Dermis microvascular lymphatic vessel endothelial cell (primary cell): ENCODE measurements around the gene MED28. TPM values are rescaled to one million over a fixed set of nuclear protein-coding genes. Genes with fewer than 3 reads are reported as not detected.
A peak's percentile ranks its signal among the peaks of the same experiment; 100 is the strongest.
"Not testable (repeated sequence)": the region's sequence is repeated elsewhere in the genome, so short reads cannot be mapped to it uniquely, and the experiment has no call there.

Experiments
- DNase-seq, 2 donors: peaks; one replicate each; pipeline versions ENCODE4 v3.0.0 to v3.0.0-alpha.2; 2010; ENCODE audit warnings: low read depth in 2 of 2
- total RNA-seq: library from RNA; depleted of rRNA; stranded (reverse); fragments of >200 nt; gene quantifications from 2 replicates; pipeline ENCODE4 v1.2.1, GENCODE V29; 2014

MED28 gene
- total RNA-seq, 1 donor from 2014 or later: 27.3 TPM

DNA sequence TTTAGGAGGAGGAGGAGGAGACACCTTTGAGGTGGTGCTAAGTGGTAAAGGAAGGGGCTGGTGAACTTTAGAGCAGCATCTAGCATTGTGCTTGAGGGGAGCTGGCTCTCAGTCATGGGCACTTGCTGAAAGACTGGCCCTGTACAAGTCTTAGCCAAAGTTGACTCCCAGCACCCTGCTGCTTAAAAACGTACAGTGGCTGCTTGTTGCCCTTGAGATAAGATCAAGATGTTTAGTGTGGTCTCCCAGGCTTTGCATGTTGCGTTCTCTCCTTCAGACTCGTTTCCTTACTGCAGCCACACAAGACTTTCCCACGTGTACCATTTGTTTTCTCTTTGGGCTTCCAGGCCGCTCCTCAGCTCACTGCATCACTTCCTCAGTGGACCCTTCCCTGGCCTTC, 1.8 kb downstream of the MED28 start:
- DNase-seq: no peak

DNA sequence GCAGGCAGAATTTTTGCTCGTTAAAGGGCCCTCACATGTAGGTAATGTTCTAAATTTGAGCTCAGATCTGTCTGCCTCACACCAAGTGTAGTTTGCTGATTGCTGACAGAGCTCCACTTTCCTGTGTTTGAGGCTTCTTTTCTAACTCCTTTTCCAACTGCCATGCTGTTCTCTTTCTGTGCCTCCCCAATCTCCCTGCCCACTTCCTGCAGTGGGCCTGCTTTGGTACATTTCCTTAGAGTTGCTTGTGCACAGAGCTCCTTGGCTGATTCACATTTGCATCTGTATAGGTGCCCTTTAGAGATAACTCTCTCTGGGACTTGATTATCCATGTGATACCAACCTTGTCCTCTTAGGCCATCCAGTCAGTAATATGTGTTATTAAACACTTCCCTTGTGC, 4.5 kb downstream of the MED28 start:
- no peak for DNase-seq

DNA sequence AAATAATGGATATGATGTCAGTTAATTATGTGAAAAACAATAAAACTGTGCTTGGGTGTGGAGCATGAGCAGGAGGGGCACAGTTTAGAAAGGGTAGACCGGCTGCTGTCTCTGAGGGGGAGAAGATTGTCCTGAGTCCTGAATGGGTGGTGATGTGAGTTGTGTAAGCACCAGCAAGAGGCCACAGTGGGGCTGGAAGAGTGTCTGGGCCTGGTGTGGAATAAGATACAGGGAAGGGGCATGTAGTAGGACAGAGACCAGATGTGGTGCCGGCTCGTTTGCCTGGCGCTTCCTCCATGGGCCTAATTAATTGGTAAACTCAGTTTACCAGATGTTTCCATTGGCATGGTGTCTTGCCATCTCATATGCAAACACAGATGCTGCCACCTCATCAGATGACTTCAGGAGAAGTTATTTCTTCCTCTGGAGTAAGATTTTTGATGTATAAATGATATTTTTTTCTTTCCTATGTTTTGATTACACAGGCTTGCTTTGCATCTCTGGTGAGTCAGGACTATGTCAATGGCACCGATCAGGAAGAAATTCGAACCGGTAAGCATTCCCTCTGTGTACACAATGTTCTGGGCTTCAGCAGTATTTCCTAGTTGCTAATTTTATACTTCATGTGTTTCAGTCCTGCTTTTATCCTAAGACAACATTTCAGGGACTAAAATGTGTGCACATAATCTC, 5.1 kb downstream of the MED28 start:
- peak in 1 of 2 donors; percentile 31 for DNase-seq

DNA sequence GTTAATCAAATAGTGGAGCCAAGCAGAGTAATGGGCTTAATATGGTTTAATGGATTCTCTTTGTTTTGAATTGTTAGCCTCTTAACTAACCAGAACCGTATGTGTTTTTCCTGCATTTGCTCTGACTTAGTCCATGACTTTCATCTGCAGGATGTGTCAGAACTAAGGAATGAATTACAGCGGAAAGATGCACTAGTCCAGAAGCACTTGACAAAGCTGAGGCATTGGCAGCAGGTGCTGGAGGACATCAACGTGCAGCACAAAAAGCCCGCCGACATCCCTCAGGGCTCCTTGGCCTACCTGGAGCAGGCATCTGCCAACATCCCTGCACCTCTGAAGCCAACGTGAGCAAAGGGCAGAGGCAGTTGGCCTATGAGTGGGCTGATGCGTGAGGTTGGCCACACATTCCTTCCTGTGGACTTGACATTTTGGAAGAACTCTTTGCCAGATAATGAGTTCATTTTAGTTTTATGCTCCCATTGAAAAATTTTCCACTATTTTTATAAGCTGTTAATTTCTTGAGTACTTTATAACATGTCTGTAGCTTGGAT, 9.1 kb downstream of the MED28 start:
- no peak for DNase-seq

DNA sequence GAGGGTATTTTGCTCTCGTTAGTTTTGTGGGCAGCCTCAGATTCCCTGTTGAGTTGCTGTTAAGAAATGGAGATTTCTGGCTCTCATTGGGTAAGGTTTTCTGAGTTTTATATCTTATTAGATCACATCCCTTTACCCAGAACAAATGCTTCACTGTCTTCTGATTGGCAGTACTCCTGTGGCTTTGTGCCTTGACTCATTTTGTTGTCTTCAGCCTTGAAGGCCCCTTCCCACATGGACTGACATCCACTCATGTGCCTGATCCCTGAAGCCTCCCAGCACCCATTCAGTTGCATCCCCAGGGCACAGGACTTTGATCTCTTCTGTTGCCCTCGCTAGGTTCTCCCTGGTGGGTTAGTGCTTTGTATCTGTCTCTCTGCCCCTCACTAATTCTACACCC, 10.4 kb downstream of the MED28 start:
- no peak for DNase-seq

DNA sequence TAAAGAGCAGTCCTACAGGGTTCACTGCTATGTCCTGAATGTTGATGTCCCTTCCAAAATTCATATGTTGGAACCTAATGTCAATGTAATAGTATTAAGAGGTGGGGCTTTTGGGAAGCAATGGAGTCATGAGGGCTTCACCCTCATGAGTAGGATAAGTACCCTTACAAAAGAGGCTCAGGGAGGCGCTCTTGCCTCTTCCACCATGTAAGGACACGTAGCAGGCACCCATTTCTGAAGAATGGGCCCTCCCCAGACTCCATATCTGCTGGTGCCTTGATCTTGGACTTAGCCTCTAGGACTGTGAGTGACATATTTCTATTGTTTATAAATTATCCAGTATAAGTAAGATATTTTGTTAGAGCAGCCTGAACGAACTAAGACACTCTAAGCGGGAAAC, 15.8 kb downstream of the MED28 start:
- DNase-seq: no peak

DNA sequence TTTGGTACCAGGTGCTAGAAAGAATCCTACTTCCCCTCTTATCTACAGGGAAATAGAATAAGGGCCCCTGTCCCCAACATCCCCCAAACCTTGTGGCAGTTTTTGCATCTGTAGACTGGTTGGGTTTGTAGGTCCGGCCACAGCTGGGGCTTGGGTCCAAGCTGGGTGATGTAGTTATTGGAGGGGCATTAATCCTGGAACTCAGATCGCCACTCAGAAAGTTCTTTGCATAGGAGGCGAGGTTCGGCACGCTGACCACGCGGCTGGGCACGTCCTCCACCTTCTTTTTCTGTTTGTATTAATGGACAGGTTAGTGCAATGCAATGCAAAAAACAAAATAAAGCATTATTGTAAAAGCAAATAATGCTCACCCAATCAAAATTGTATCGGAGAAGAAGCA, 19.2 kb downstream of the MED28 start:
- DNase-seq: no peak

DNA sequence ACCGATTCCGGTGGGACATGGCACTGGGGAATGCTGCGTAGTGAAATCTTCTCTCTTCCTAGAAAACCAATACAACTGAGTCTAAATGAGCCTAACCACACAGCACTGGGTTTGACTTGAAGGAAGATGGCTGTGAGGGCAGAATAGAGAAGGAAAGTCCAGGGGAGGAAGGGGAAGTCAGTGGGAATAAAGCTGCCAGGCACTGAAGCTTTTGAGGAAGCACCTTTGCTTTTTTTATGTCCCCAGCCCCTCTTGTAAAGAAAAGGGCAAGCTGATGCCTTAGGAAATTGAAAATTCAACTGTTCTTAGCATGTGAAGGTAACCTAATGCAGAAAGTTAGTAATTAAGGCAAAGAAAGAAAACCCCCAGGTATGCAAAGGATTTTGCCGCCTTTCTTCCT, 20.6 kb downstream of the MED28 start:
- no peak for DNase-seq

DNA sequence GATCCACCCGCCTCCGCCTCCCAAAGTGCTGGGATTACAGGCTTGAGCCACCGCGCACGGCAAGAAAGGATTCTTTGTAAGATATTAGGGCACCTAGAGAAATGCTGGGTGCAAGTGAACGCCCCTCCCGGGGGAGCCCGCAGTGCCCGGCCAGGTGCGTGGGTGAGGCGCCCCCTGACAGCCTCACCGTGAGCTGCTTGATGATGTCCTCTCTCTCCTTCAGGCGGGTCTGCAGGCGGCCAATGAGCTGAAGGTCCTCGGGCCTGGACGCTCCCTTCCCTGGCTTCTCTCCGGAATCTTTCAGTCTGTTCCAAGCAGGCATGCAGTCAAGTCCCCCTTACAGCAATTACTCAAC, 21.9 kb downstream of the MED28 start:
- DNase-seq: no peak

DNA sequence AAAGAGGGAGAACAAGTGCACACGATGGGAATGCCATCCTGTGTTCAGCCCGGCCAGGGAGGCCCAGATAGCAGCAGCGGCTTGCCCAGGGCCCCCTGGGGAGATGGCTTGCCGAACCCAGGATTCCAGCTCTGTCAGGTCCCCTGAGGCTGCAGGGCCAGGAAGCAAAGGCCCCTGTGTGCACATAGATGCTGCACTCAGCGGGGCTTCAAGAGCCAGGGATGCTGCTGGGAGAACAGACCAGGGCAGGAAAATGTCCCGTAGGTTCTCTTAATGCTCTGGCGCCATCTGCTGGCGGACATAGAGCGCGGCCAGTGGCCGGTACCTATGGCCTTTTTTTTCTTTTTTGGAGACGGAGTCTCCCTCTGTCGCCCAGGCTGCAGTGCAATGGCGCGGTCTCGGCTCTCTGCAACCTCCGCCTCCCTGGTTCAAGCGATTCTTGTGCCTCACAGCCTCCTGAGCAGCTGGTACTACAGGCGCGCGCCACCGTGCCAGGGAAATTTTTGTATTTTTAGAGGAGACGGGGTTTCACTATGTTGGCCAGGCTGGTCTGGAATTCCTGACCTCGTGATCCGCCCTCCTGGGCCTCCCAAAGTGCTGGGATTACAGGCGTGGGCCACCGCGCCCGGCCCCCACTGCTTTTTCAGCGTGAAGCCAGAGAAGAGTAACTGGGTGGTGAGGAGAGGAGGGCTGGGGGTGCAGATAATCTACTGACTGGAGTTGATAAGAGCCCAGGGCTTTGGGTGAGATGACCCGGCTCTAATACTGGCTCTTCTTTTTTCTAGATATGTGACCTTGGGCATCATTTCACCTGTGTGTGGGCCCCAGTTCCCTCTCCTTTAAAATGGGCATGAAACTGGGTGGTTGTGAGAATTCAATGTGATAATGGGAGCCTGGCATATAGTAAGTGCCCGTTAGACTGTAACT, 22.5 kb downstream of the MED28 start:
- DNase-seq: peak; percentile 41 to 70

DNA sequence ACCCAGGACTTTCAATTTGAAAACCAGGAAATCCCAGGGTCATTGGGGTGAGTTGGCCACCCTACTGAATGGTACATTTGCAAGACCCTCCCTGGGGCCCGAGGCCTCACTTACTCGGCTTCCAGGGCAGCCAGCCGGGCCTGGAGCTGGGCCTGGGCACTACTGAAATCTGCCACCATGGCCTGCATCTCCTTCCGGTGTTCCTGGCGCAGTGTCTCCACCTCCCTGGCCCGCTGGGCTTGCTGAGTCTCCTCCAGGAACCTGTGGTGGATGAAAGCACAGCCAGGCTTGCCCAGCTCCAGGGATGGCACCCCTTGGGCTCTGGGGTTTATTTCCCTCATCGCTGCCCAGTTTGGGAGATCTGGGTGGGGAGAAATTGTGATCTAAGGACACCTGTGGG, 24.7 kb downstream of the MED28 start:
- no peak for DNase-seq

DNA sequence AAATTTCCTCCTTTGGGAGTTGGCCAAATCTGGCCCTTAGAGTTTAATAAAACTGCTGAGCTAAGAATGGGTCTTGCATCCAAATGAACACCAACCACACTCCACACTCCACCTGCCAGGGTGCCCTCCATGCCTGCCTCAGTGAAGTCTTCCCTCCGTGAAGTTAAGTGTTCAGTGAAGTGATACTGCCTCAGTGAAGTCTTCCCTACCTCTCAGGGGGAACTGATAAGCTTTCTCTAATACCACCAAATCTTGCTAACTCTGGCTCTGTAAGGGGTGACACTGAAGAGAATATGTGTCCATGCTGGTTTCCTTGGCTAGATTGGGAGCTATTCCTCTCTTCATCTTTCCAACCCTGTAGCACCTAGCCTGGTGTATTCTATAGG, 27.9 kb downstream of the MED28 start:
- DNase-seq: no peak

DNA sequence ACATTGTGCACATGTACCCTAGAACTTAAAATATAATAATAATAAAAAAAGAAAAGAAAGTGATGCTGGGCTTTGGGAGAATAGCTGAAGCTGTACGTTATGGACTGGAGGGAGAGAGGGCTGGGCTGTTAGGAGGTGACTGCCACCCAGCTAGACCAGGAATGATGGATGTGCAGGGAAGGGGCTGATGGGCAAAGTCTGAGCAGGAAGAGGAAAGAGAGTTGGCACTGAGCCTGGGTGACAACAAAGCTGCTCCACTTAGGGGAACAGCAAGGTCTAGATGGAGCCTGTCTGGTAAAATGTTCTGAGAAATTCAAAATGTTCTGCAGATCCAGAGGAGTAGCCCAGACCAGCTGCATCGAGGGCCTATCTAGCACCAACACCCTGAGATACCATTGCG, 32.3 kb downstream of the MED28 start:
- peak in 1 of 2 donors; percentile 7 for DNase-seq

DNA sequence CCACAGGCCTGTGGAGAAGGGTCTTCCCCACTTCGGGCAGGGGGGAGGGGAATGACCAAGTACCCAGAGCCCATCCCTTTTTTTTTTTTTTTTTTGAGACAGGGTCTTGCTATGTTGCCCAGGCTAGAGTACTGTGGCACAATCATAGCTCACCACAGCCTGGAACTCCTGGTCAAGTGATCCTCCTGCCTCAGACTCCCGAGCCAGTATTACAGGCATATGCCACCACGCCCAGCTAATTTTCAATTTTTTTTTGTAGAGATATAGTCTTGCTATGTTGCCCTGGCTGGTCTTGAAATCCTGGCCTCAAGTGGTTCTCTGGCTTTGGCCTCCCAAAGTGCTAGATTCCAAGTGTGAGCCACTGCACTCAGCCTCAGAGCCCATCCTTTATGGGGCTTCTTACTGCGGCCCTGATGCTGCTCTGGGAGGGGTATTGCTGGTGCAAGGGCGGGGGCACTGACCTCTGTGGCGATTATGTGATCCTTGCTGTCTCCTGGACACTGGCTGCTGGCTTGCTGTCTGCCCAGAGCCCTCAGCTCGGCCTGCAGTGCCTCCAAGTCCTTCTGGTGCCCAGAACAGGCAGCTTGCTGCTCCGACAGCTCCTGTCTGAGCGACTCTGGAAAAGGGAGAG, 32.9 kb downstream of the MED28 start:
- no peak for DNase-seq

DNA sequence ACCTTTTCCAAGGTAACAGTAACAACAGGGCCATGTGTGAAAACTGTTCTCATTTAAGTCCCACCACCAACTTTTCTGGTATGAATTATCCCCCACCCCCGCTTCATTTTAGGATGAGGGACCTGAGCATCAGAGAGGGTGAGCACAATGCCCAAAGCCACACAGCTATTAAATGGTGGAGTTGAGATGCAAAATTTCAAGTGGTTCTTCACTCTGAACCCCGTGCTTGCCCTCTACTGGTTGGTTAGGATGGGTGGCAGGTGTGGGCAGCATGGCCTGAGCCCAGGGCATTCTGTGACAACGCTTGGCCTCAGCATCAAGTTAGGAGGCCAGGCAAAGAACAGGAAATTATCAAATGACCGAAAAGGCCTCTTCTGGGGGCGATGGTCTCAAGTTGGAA, 33.5 kb downstream of the MED28 start:
- DNase-seq: no peak

DNA sequence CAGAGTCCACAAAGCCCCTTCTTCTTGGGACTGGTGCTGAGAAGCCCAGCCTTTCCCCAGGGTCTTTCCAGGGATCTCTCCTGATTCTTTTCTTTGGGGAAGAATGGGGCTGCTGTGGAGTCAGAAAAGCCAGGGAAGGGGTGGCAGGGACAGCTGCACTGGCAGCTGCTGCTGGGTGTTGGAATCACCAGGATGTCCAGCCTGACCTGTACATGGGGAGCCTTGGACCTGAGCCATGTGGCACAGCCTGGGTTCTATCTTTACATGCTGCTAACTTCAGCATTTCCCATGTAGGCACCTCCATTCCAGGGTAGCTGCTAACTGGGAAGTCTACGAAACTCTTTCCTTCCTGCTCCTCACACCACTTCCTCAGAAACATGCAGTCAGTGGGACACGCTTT, 36.0 kb downstream of the MED28 start:
- no peak for DNase-seq

DNA sequence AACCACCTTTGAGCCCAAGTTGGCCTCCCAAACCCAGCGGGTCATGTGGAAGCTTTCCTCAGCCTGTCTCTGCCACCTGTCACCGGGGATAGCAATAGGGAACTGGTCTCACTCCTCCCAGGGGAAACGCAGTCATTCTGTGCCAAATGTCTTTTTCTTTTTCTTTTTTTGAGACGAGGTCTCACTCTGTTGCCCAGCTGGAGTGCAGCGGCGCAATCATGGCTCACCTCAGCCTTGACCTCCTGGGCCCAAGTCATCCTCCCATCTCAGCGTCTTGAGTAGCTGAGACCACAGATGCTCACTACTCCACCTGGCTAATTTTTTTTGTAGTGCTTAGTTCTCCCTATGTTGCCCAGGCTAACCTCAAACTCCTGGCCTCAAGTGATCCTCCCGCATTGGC, 40.3 kb downstream of the MED28 start:
- DNase-seq: no peak

DNA sequence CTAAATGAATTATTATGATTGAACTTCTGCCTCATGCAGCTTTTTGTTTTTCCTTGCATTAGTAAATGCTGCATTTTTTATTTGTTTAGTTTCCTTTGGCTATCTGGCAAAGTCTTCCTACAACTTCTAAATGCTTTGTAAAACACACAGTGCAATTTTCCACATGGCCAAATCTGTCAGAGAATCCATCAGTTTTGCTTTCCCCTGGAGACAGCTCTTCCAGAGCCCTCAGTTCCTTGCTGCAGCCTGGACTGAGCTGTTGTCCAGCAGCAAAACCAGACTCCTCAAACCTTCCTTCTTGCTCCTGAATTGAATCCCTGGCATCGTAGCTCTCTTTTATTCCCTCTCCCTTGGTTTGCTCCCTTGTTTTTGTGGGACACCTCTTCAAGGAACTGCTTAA, 42.6 kb downstream of the MED28 start:
- DNase-seq: no peak

DNA sequence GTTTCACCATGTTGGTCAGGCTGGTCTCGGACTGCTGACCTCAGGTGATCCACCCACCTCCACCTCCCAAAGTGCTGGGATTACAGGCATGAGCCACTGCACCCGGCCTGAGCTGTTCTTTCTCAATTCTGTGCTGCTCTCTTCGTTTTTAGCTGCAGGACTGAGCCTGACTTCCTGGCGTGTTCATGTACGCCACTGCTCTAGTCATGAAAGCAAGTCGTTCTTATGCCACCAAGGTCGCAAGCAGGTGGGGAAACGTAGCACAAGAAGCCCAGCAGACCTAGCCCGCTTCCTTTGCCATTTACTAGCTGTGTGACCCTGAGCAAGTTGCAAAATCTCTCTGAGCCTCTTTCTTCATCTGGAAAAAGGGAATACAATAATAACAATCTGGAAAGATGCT, 43.4 kb downstream of the MED28 start:
- DNase-seq: no peak

DNA sequence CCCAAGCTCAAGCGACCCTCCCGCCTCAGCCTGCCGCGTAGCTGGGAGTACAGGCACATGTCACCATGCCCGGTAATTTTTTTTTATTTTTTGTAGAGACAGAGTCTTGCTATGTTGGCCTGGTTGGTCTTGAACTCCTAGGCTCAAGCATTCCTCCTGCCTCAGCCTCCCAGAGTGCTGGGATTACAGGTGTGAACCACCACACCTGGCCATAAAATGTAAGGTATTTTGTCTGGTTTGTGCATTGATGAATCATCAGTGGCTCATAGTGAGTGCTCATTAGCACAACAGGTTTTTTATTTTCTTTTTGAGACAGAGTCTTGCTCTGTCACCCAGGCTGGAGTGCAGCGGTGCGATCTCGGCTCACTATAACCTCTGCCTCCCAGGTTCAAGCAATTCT, 44.8 kb downstream of the MED28 start:
- DNase-seq: not testable (repeated sequence)

DNA sequence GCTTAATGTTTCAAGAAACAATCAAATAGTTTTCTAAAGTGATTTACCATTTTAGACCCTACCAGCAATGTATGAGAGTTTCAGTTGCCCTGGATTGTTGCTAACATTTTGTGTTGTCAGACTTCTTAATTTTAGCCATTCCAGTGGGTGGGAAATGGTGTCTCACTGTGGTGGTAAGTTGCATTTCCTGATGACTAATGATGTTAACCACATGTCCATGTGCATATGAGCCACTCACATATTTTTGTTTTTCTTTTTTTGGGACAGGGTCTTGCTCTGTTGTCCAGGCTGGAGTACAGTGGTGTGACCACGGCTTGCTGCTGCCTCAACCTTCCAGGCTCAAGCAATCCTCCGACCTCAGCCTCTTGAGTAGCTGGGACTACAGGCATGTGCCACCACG, 48.3 kb downstream of the MED28 start:
- peak in 1 of 2 donors; percentile 10 for DNase-seq

DNA sequence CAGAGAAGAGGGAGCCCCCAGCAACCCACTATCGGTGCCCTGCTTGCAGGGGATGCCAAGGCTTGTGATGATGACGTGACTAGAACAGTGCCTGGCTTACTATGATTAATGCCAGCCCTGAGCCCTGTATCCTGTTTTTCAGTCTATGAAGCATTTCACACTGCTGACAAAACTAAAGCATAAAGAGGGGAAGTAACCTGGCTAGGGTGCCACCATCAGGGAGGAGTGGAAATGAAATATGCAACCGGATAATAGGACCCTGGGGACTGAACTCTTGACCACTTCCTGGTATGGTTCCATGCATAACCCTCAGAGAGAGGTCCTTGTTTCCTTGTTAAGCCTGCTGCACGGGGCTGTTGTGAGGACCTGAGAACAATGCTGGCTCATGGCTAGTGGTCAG, 50.3 kb downstream of the MED28 start:
- peak; percentile 44 to 51 for DNase-seq
